ENCODE data around the gene TBC1D22A.

GRCh38 chr22:46796566-46797195, 34.2 kb downstream of the TBC1D22A start:
- no peak for TF ChIP-seq POLR2A (IDR thresholded peaks at IDR 0.05)
- TF ChIP-seq CTCF (IDR thresholded peaks at IDR 0.05): no peak
